GM10266 (cell line): ENCODE results near the gene NADK.
"Not testable (repeated sequence)": the region's sequence is repeated elsewhere in the genome, so short reads cannot be mapped to it uniquely, and the experiment has no call there.

Experiments used
- DNase-seq: peaks from one replicate; pipeline ENCODE4 v3.0.0; 2012; ENCODE audit errors: extremely low spot score
- TF ChIP-seq, protein P1 (sequence below): IDR thresholded peaks from 2 replicates; pipeline ENCODE4 v1.5.1; 2012; ENCODE audit warnings: mild to moderate bottlenecking, low read depth; ENCODE audit not compliant: control insufficient read depth, insufficient read depth; ENCODE audit errors: missing control alignments

NADK gene

DNA sequence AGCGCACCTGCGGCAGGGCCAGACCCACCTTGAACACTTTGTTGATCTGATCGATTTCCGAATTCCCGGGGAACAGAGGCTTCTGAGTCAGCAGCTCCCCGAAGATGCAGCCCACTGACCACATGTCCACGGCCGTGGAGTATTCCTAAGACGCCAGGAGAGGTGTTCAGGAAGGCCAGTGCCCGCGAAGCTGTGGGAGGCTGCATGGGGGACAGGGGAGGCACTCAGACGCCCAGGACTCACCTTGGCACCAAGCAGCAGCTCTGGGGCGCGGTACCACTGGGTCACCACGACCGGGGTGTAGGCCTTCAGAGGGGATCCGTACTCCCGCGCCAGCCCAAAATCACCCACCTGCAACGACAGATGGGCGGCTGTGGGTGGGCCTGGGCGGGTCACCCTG, 74.5 kb downstream of the NADK start:
- TF ChIP-seq, protein P1, sequence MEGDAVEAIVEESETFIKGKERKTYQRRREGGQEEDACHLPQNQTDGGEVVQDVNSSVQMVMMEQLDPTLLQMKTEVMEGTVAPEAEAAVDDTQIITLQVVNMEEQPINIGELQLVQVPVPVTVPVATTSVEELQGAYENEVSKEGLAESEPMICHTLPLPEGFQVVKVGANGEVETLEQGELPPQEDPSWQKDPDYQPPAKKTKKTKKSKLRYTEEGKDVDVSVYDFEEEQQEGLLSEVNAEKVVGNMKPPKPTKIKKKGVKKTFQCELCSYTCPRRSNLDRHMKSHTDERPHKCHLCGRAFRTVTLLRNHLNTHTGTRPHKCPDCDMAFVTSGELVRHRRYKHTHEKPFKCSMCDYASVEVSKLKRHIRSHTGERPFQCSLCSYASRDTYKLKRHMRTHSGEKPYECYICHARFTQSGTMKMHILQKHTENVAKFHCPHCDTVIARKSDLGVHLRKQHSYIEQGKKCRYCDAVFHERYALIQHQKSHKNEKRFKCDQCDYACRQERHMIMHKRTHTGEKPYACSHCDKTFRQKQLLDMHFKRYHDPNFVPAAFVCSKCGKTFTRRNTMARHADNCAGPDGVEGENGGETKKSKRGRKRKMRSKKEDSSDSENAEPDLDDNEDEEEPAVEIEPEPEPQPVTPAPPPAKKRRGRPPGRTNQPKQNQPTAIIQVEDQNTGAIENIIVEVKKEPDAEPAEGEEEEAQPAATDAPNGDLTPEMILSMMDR, result no peak

DNA sequence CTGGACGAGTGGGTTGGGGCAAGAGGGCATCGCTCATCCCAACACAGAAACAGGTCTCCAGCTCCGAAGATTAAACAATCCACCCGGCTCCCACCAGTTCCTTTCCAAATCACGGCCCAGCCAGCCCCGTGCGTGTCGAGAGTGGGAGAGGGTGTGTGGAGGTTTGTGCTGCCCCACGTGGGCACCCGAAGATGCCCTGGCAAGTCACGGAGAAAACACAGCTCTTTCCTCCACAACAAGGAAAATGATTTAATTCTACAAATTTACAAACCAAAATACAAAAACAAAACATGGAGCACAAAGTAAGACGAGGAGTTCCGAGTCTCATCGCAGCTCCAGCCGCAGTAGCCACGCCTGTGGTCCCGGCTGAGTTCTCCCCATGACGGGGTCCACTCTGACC, 75.8 kb downstream of the NADK start:
- DNase-seq, result not testable (repeated sequence)

More for the DNA sequence above, 74.5 kb downstream of the NADK start:
- no peak for DNase-seq
